Peyer's patch (tissue), 4 donors: ENCODE results near the gene ACVR1. TPM values are rescaled to one million over a fixed set of nuclear protein-coding genes. Genes with fewer than 3 reads are reported as not detected.

Source experiments
- DNase-seq, 3 donors: peaks; one replicate each; pipeline ENCODE4 v3.0.0-alpha.2; 2017 to 2019
- H3K27ac ChIP-seq, 4 donors: fragments of 200-600 bp; sonication (generic); one replicate each; pipeline ENCODE4 v1.5.1; 2016 to 2019
- H3K27me3 ChIP-seq, 2 donors: fragments of 200-600 bp; sonication (generic); one replicate each; pipeline ENCODE4 v1.5.1; 2019
- H3K36me3 ChIP-seq, 3 donors: fragments of 200-600 bp; sonication (generic); one replicate each; pipeline ENCODE4 v1.5.1; 2016 to 2019
- H3K4me1 ChIP-seq, 4 donors: fragments of 200-600 bp; sonication (generic); one replicate each; pipeline ENCODE4 v1.5.1; 2016 to 2019
- H3K4me3 ChIP-seq, 4 donors: fragments of 200-600 bp; sonication (generic); 1 replicate in 3 of 4; 2 replicates in 1 of 4; pipeline ENCODE4 v1.5.1; 2016 to 2019; ENCODE audit warnings: mild to moderate bottlenecking in 1 of 4
- H3K9me3 ChIP-seq, 4 donors: fragments of 200-600 bp; sonication (generic); one replicate each; pipeline ENCODE4 v1.5.1; 2016 to 2019; ENCODE audit warnings: mild to moderate bottlenecking in 1 of 4
- POLR2A ChIP-seq, 2 donors: fragments of 450-650 bp; IDR thresholded peaks; one replicate each; pipeline ENCODE4 v1.5.1; 2017; ENCODE audit warnings: antibody characterized with exemption in 2 of 2, mild to moderate bottlenecking in 2 of 2, moderate library complexity in 2 of 2
- total RNA-seq, 4 donors: library from RNA; depleted of rRNA; stranded (reverse); fragments of >200 nt; gene quantifications; one replicate each; pipeline ENCODE4 v1.1.0, GENCODE V29; 2016
- TF ChIP-seq, protein P1 (sequence below), 6 experiments: fragments of 450-650 bp in 4 of 6; fragments of 200-600 bp in 2 of 6; sonication (generic) in 1 of 6; IDR thresholded peaks; one replicate each; pipeline ENCODE4 v1.5.1; 2017 to 2019; ENCODE audit warnings: antibody characterized with exemption in 6 of 6, mild to moderate bottlenecking in 3 of 6, moderate library complexity in 1 of 6

ACVR1 gene
- total RNA-seq, 4 donors from 2014 or later, result 11.8 to 16.5 (median 14.3) TPM

DNA sequence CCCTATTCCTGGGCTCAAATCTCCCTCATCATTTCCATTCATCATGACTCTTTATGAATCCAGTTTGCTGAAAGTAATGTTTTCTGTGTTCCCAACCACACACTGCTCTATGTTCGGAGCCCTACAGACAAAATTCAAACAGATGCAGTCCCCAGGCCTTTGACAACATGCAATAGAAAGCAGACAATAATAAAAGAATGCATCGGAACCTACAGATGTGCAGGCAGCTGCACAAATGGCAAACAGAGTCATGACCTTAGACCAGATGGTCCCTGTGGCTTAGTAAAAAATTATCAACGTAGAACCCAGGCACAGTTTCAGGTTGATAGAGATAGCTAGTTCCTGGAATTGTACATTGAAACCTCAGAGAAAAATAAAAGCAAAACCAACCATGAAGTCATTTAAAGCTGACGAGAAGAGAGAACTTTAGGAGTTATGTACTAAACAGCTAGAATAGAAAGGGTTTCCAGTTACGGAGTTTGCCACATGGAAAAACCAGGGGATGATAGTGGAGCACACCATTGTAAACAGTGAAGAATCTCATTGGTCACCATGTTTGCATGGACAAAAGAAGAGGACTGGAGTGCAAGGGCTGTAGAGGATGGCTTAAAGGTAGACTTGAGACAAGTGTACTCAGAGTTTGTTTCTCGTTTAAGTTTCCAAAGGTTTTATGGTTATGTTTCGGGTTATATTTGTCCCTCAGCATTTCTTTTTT is 23.2 kb upstream of the ACVR1 start:
- DNase-seq, result no peak
- H3K27ac ChIP-seq, result peak overlapping the region; percentile 1 to 73 (median 44)
- no peaks in the 10 kb centered on the region for H3K36me3 ChIP-seq
- no peak overlapping the region for H3K4me3 ChIP-seq
- H3K9me3 ChIP-seq, result no peaks in the 10 kb centered on the region
- no peaks in the 10 kb centered on the region for H3K27me3 ChIP-seq
- peaks cover 0 to 11% (median 4%) of the 10 kb centered on the region in 4 donors for H3K4me1 ChIP-seq
- no peak for TF ChIP-seq POLR2A (IDR thresholded peaks at IDR 0.05)
- TF ChIP-seq, protein P1, sequence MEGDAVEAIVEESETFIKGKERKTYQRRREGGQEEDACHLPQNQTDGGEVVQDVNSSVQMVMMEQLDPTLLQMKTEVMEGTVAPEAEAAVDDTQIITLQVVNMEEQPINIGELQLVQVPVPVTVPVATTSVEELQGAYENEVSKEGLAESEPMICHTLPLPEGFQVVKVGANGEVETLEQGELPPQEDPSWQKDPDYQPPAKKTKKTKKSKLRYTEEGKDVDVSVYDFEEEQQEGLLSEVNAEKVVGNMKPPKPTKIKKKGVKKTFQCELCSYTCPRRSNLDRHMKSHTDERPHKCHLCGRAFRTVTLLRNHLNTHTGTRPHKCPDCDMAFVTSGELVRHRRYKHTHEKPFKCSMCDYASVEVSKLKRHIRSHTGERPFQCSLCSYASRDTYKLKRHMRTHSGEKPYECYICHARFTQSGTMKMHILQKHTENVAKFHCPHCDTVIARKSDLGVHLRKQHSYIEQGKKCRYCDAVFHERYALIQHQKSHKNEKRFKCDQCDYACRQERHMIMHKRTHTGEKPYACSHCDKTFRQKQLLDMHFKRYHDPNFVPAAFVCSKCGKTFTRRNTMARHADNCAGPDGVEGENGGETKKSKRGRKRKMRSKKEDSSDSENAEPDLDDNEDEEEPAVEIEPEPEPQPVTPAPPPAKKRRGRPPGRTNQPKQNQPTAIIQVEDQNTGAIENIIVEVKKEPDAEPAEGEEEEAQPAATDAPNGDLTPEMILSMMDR (IDR thresholded peaks at IDR 0.05), result no peak

DNA sequence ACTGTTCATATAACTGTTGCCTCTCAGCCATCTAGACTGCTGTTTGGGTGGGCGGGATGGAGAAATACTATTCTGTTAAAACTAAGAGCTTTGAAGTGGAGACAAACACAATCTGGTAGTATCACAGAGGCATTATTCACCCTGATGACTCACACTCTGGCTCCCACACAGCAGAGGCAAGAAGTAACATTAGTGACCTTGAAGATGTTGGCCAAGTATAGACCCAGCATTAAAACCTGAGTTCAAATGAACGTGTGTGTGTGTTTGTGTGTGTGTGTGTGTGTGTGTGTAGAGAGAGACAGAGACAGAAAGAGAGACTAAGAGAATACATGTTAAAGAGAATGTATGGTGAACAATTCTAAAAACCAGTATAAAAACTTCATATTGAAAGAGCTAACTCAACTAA is 22.5 kb upstream of the ACVR1 start:
- TF ChIP-seq, protein P1 (IDR thresholded peaks at IDR 0.05), result no peak
- no peak for TF ChIP-seq POLR2A (IDR thresholded peaks at IDR 0.05)
- Histone ChIP-seq H3K36me3 (no peaks in the 10 kb centered on the region), H3K4me1 (peaks cover 0 to 11% (median 4%) of the 10 kb centered on the region in 4 donors), H3K27ac (peak overlapping the region in 3 of 4 donors; percentile 44 to 73 (median 44)), H3K4me3 (no peak overlapping the region), H3K9me3 (no peaks in the 10 kb centered on the region), H3K27me3 (no peaks in the 10 kb centered on the region)
- DNase-seq, result peak in 1 of 3 donors; percentile 62

DNA sequence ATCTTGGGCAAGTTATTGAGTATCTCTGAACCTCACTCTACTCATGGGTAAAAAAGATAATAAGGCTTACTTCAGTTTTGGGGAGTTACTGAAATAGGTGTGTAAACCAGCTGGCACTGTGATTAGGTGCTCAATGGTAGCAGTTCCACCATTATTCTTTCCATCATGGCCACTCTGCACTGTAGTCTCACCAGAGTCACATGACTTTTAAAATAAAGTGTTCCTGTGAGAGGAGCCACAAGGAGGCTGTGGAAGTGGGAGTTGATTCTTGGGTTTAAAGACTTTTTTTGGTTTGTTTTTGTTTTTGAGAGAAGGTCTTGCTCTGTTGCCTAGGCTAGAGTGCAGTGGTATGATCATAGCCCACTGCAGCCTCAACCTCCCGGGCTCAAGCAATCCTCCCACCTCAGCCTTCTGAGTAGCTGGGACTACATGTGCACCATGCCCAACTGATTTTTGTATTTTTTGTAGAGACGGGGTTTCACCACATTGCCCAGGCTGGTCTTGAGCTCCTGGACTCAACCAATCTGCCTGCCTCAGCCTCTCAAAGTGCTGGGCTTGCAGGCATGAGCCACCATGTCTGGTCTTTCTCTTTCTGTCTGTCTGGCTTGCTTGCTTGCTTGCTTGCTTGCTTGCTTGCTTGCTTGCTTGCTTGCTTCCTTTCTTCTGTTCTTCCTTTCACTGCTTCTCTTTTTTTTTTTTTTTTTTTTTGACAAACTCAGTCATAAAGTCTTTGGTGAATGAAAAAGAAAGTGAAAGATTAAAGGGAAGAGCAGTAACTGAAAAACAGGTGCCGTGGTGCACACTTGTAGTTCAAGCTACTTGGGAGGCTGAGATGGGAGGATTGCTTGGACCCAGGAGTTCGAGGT is 21.2 kb upstream of the ACVR1 start:
- H3K36me3 ChIP-seq, result no peaks in the 10 kb centered on the region
- peak in 2 of 3 donors; percentile 28 to 51 for DNase-seq
- H3K27ac ChIP-seq, result peak overlapping the region; percentile 37 to 73 (median 48)
- H3K4me1 ChIP-seq, result peaks cover 0 to 11% (median 4%) of the 10 kb centered on the region in 4 donors
- TF ChIP-seq POLR2A (IDR thresholded peaks at IDR 0.05), result no peak
- TF ChIP-seq, protein P1 (IDR thresholded peaks at IDR 0.05), result no peak
- H3K4me3 ChIP-seq, result no peak overlapping the region
- no peaks in the 10 kb centered on the region for H3K27me3 ChIP-seq
- no peaks in the 10 kb centered on the region for H3K9me3 ChIP-seq

DNA sequence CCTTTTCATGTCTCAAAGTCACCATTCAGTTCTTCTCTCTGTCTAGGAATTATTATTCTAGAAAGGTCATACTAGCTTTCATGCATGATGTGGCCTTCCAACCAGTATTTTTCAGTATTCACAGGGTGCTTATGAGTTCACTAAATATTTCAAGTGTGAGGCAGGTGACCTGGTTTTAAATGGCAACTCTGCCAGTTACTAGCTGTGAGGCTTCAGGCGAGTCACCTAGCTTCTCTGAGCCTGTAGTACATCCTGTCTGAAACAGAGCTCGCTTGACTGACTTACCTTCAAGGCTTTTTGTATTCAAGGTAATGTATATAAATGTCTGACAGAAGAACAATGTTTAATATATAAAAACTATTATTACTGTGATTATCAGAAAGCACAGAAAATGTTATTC is 19.4 kb upstream of the ACVR1 start:
- no peak overlapping the region for H3K27ac ChIP-seq
- no peak overlapping the region for H3K4me3 ChIP-seq
- TF ChIP-seq POLR2A (IDR thresholded peaks at IDR 0.05), result no peak
- TF ChIP-seq, protein P1 (IDR thresholded peaks at IDR 0.05), result no peak
- DNase-seq, result no peak
- H3K4me1 ChIP-seq, result peaks cover 0 to 11% (median 4%) of the 10 kb centered on the region in 4 donors
- no peaks in the 10 kb centered on the region for H3K9me3 ChIP-seq
- H3K27me3 ChIP-seq, result no peaks in the 10 kb centered on the region
- H3K36me3 ChIP-seq, result no peaks in the 10 kb centered on the region

DNA sequence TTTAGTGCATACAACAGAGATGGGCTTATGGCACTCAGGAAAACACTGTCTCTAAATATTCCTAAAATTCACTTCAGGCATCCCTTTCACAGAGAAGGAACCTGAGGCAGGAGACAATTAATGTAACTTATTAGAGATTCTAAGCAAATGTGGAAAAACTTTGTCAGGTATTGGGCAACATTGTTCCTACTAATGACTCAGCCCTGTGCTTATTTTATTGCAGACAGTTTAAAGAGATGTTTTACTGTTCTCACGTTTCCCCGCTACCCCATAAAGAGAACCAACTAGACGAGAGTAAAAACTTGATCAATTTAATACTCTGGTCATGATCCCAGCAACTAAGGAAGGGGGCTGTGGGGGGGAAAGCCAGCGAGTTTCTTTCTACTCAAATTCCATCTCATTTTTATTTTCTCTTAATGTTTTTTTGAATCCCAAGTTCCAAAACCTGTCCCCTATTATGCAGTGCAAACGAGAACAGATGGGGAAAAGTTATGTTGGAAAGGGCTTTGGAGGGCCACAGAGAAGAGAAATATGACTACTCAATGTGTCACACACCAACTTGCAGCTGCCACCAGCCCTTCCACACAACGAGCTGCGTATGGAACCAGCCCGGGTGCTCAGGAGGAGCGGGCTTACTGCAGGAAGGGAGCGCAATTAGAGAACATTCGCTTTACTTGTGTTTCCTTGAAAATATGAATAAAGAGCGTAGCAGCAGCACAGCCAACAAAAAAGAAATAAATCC is 18.7 kb upstream of the ACVR1 start:
- Histone ChIP-seq H3K9me3 (no peaks in the 10 kb centered on the region), H3K27ac (no peak overlapping the region)

More for the DNA sequence above, 18.7 kb upstream of the ACVR1 start:
- TF ChIP-seq POLR2A (IDR thresholded peaks at IDR 0.05), result no peak
- TF ChIP-seq, protein P1 (IDR thresholded peaks at IDR 0.05), result no peak
- no peak overlapping the region for H3K4me3 ChIP-seq
- H3K27me3 ChIP-seq, result no peaks in the 10 kb centered on the region
- no peak for DNase-seq
- peaks cover 0 to 11% (median 4%) of the 10 kb centered on the region in 4 donors for H3K4me1 ChIP-seq
- no peaks in the 10 kb centered on the region for H3K36me3 ChIP-seq
